Neuron (in vitro differentiated cells): Measurements from ENCODE around the gene FLT4.
"Not testable (repeated sequence)": the region's sequence is repeated elsewhere in the genome, so short reads cannot be mapped to it uniquely, and the experiment has no call there.

Experiments
- H2AFZ ChIP-seq: one replicate; pipeline ENCODE4 v1.6.1; 2013; ENCODE audit warnings: low read depth, mild to moderate bottlenecking, inconsistent platforms, low read length, moderate library complexity
- H3K27me3 ChIP-seq: one replicate; pipeline ENCODE4 v1.6.1; 2013; ENCODE audit warnings: low read length; ENCODE audit not compliant: insufficient read depth
- H3K36me3 ChIP-seq: one replicate; pipeline ENCODE4 v1.6.1; 2013; ENCODE audit warnings: low read length; ENCODE audit not compliant: insufficient read depth
- H3K4me1 ChIP-seq: one replicate; pipeline ENCODE4 v1.6.1; 2013; ENCODE audit warnings: low read length; ENCODE audit not compliant: insufficient read depth
- H3K4me3 ChIP-seq: 2 replicates; pipeline ENCODE4 v1.5.1; 2013; ENCODE audit warnings: mild to moderate bottlenecking, low read length, moderate library complexity
- H3K9me3 ChIP-seq: one replicate; pipeline ENCODE4 v1.6.1; 2013; ENCODE audit warnings: low read length

Gene FLT4

DNA sequence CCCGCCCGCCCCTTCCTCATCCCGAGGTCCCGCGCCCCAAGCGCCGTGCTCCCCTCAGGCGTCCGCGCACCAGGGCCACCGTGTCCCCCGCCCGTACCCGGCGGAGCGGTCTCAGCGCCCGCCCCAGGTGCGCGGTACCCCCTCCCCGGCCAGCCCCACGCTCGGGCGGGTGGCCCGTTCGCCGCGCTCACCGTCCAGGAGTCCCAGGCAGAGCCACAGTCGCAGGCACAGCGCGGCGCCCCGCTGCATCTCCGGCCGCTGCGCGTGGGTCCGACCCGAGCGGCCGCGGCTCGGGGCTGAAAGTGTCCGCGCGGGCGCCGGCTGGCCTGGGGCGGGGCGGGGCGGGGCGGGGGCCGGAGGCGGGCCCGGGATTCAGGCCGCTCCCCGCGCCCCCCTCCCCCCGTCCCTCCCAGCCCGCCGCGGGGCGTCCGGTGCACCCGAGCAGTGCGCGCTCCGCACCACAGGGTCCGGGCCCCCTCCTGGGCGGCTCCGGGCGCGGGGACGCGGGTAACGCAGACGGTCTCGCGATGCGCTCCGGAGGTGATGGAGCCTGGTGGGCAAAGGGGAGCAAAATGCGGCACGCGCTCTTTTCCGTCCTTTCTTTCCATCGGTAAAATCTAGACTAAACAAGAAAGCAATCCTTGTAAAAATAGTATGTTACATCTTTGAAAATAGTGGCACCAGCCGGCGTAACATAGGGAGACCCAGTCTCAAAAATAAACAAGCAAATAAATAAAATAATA lies at the start of gene FLT4:
FLT4 (minus strand) TSS at position 304 of the 743 bp plus-strand sequence; CDS start at position 249, 55 bp downstream.
- no peak within 1 kb of the TSS for H3K4me3 ChIP-seq
- H3K4me1 ChIP-seq: peaks cover 4% of the 10 kb centered on the region
- no peaks in the 10 kb centered on the region for H3K36me3 ChIP-seq
- peaks cover 81% of the 10 kb centered on the region for H3K27me3 ChIP-seq
- no peak within 1 kb of the TSS for H2AFZ ChIP-seq
- no peaks in the 10 kb centered on the region for H3K9me3 ChIP-seq

DNA sequence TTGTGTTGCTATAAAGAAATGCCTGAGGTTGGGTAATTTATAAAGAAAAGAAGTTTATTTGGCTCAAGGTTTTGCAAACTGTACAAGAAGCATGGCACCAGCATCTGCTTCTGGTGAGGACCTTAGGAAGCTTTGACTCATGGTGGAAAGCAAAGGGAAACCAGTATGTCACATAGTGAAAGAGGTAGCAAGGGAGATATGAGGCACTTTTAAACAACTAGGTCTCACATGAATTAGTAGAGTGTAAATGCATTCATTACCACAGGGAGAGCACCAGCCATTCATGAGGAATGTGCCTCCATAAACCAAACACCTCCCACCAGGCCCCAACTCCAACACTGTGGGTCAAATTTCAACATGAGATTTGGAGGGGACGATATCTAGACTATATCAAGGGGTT lies 49.6 kb upstream of the FLT4 start:
- H3K27me3 ChIP-seq: no peaks in the 10 kb centered on the region
- H3K36me3 ChIP-seq: no peaks in the 10 kb centered on the region
- no peaks in the 10 kb centered on the region for H3K9me3 ChIP-seq
- no peak overlapping the region for H3K4me3 ChIP-seq
- no peak overlapping the region for H2AFZ ChIP-seq
- H3K4me1 ChIP-seq: no peaks in the 10 kb centered on the region

DNA sequence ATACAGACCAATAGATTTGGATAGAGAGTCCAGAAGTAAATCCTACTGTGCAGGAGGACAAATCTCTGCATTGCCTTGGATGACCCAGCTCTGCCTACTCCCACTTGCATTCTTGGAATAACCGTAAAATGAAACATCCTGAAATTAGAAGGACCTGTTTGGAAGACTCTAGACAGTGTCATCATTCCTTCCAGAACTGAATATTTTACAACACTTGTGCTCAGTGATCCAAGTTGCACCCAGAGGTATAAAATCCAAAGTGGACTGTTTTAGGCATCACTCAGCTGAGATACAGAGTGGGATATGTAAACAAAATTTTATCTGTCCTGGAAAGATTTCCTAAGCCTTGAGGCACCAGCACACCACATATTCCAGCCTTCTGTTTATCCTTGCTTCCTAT lies 46.7 kb upstream of the FLT4 start:
- H3K27me3 ChIP-seq: peaks cover 6% of the 10 kb centered on the region
- no peak overlapping the region for H2AFZ ChIP-seq
- no peaks in the 10 kb centered on the region for H3K36me3 ChIP-seq
- no peaks in the 10 kb centered on the region for H3K9me3 ChIP-seq
- no peak overlapping the region for H3K4me3 ChIP-seq
- H3K4me1 ChIP-seq: no peaks in the 10 kb centered on the region

DNA sequence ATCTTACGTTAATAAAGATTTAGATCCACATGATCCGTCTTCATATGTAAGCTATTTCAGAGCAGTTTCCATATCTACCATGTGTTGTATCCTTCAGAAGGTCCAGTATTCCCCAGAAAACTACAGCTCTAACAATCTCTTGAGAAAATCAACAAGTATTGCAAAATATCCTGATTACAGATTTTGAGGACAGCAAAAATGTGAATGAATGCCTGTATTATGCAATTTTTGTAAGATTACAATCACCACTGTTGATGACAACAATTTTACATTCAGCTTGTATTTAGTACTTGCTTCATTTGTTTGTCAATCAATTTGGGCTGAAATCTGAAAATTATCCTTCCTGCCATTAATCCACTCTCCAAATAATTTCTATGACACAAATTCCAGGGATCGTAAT lies 43.0 kb upstream of the FLT4 start:
- no peak overlapping the region for H2AFZ ChIP-seq
- peaks cover 18% of the 10 kb centered on the region for H3K27me3 ChIP-seq
- no peaks in the 10 kb centered on the region for H3K4me1 ChIP-seq
- no peak overlapping the region for H3K4me3 ChIP-seq
- H3K36me3 ChIP-seq: no peaks in the 10 kb centered on the region
- H3K9me3 ChIP-seq: no peaks in the 10 kb centered on the region

DNA sequence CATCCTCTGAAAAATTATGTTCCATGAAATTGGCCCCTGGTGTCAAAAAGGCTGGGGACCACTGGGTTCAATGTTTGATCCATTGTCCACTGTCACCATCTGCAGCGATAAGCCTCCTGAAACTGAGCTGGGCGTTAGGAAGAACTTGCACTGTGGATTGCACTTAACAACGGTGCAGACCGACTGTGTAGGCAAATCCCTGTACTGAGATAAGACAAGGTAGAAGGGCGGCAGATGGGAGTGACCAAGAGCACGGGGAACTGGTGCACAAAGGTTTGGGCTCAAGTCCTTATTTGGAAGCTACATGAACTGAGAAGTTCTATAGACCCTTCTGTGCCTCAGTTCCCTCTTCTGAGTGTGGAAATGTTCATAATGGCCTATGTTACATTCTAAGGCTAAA lies 41.6 kb upstream of the FLT4 start:
- no peaks in the 10 kb centered on the region for H3K4me1 ChIP-seq
- H3K36me3 ChIP-seq: no peaks in the 10 kb centered on the region
- H3K27me3 ChIP-seq: peaks cover 18% of the 10 kb centered on the region
- no peaks in the 10 kb centered on the region for H3K9me3 ChIP-seq
- H3K4me3 ChIP-seq: no peak overlapping the region
- no peak overlapping the region for H2AFZ ChIP-seq

DNA sequence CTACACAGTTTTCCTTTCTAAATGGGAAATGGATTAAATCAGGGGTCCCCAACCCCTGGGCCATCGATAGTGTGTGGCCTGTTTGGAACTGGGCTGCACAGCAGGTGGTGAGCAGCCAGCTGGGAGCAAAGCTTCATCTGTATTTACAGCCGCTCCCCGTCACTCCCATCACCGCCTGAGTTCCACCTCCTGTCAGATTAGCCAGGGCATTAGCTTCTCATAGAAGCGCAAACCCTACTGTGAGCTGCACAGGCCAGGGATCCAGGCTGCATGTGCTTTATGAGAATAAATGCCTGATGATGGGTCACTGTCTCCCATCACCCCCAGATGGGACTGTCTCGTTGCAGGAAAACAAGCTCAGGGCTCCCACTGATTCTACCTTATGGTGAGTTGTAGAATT lies 41.2 kb upstream of the FLT4 start:
- H3K27me3 ChIP-seq: peaks cover 18% of the 10 kb centered on the region
- H2AFZ ChIP-seq: no peak overlapping the region
- H3K4me1 ChIP-seq: no peaks in the 10 kb centered on the region
- H3K4me3 ChIP-seq: no peak overlapping the region
- no peaks in the 10 kb centered on the region for H3K9me3 ChIP-seq
- H3K36me3 ChIP-seq: no peaks in the 10 kb centered on the region

DNA sequence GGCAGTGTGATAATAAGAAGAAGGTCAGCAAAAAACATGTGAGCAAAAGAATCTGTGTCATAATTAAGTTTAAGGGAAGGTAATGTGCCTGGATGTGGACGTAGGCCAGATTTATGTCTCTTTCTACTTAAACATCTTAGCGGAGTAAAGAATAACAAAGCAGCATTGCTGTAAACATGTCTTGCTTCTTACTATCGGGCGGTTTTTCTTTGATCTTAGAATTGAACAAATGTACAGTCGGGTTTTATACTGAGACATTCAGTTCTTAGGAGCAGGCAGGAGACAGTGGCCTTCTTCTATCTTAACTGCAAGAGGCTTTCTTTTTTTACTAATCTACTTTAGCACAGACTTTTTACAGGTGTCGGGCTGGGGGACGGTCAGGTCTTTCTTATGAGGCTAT lies 40.4 kb upstream of the FLT4 start:
- Histone ChIP-seq H3K4me1 (no peaks in the 10 kb centered on the region), H2AFZ (no peak overlapping the region), H3K27me3 (peaks cover 18% of the 10 kb centered on the region), H3K4me3 (no peak overlapping the region), H3K36me3 (no peaks in the 10 kb centered on the region), H3K9me3 (no peaks in the 10 kb centered on the region)

DNA sequence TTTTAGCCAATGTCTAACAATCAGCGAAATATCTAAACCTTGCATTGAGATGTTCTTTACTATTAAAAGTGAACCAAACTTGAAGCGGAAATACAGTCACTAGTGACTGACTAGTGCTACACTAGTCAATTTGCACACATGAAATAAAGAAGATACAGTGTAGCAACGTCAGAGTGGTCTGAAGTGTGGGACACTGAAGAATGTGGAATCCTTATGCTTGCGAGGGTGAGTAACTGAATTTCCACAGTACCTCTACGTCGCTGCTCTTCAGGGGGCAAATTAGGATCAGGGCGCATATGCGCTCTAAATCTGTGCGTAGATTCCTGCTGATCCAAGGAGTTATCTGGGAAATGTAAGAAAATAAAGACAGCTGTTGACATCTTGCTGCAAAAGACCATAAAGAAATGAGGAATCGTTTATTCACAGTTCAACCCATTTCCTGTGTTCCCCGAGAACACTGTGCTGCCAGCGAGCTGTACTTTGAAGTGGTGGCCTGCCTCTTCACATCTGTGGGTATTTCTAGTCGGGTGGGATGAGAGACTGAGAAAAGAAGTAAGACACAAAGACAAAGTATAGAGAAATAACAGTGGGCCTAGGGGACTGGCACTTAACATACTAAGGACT lies 39.8 kb upstream of the FLT4 start:
- Histone ChIP-seq H2AFZ (no peak overlapping the region), H3K4me1 (no peaks in the 10 kb centered on the region), H3K36me3 (no peaks in the 10 kb centered on the region), H3K9me3 (no peaks in the 10 kb centered on the region), H3K27me3 (peaks cover 23% of the 10 kb centered on the region), H3K4me3 (no peak overlapping the region)

DNA sequence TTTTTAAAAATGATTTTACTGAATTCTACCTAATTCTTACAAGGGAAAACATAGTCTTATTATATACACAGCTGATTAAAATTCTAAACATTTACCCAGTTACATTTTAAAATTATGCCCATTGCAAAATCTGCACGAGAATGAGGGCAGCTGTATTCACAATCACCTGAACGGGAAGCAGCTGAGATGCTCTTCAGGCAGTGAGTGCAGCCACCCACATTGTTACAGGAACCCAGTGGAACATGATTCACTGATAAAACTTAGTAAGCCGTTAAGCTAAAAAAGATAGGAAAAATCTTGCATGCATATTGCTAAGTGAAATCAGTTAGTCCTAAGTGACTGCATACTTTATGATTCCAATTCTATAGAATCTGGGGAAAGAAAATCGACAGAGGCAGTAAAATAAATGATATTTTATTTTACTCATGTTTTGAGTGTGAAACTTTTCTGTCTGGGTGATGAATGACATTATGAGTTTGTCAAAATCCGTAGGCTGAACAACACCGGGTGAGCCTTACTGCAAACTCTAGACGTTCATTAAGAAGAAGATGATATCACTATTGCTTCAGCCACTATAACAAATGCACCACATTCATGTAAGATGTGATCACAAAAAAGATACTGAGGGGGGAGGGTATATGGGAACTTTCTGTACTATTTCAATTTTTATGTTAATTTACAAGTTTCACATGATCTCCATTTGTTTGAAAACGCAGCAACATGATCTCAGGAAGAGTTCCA lies 39.1 kb upstream of the FLT4 start:
- H3K36me3 ChIP-seq: no peaks in the 10 kb centered on the region
- no peak overlapping the region for H2AFZ ChIP-seq
- H3K27me3 ChIP-seq: peaks cover 23% of the 10 kb centered on the region
- H3K9me3 ChIP-seq: no peaks in the 10 kb centered on the region
- H3K4me1 ChIP-seq: peaks cover 3% of the 10 kb centered on the region
- H3K4me3 ChIP-seq: no peak overlapping the region

DNA sequence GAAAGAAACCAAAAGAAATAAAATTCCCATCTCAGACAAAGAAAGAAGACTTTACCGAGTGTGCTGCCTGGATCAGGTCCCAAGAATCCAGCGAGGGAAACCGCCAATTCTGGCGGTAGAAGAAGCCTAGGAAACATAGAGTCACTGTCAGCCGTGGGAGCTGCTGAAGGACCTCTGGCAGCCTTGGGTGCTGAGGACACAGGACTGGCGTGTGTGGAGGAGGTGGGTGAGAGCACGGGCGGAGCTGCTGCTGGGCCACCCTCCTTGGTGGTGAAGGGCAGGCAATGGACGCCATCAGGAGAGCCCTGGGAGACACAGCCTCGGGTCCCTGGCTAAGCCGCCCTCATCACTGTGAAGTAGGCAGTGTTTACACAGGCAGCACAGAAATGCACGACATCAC lies 37.4 kb upstream of the FLT4 start:
- not testable (repeated sequence) for H3K4me1 ChIP-seq, H3K36me3 ChIP-seq, H3K9me3 ChIP-seq, H3K4me3 ChIP-seq, H2AFZ ChIP-seq
- peaks cover 21% of the 10 kb centered on the region for H3K27me3 ChIP-seq

DNA sequence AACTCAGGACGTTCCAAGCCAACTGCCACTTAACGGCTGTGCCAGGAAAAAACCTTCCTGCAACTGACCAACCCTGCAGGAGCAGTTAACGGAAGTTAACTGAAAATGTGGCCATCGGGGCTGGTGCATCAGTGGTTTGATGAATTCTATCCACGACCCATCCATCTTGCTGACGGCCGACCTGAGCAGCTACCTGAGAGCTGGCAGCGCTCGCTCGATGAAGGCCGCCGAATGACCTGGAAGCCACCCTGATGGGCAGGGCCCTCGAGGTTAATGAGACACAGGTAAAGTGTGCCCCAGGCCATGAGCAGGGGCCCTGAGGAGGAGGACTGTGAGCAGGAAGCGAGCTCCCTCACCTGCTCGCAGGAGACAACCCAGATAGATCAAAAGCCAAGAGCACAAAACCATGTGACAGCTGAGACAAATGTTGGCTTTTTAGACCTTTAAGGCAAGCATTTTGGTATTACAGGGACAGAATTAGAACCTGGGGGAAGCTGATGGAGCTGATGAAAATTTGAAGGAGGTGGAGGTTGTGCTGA lies 35.3 kb upstream of the FLT4 start:
- H3K9me3 ChIP-seq: peaks cover 1% of the 10 kb centered on the region
- H3K36me3 ChIP-seq: no peaks in the 10 kb centered on the region
- peaks cover 13% of the 10 kb centered on the region for H3K27me3 ChIP-seq
- H2AFZ ChIP-seq: no peak overlapping the region
- no peak overlapping the region for H3K4me3 ChIP-seq
- peaks cover 5% of the 10 kb centered on the region for H3K4me1 ChIP-seq

DNA sequence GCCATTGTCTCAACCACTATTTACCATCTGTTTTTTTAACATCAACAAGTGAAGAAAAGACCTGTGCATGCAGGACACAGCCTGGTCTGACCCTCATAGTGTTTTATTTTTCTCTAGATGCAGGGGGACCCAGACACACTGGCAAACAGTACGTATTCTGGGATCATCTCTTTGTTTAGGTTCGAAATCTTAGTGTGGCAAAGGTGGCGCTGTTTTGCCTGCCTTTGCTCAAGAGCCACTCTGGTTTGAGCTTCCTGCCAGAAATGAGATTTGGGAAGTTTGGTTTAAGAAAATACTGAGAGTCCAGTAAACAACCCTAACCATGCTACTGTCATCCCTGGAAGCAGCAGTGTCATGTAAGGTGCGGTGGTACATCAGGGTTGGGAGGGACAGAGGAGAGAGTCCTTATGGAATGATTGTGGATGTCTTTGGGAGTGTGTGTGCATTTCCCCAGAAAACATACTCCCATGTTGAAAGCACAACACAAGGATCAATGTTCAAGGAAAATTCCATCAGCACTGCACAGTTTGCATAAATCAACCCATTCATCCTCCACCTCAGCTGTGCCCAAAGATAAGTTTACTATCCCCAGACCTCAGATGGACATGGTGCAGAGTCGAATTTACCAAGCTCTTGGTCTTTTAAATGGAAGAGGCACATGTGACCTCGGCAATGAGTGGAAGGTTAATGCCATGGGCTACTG lies 34.0 kb upstream of the FLT4 start:
- Histone ChIP-seq H3K27me3 (peaks cover 7% of the 10 kb centered on the region), H3K4me3 (no peak overlapping the region), H3K36me3 (no peaks in the 10 kb centered on the region), H3K9me3 (peaks cover 4% of the 10 kb centered on the region), H2AFZ (no peak overlapping the region), H3K4me1 (peaks cover 5% of the 10 kb centered on the region)

DNA sequence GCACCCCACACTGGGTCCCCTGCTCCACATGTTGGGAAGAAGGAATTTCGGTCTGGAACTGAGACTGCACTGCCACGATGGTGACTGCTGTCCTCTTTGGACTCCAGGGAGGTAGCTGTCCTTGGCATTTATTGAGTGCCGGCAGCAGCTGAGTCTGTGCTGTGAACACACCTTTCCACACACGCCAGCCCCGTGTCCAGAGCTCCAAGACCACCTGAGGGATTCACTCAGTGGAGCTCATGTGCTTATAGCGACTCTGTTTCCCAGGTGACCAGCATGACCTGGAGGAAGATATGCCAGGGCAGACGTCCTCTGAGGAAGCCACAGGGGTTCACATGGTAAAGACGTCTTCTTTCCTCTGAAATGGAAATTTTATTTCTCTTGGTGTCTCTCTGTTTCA lies 33.2 kb upstream of the FLT4 start:
- H3K27me3 ChIP-seq: peaks cover 7% of the 10 kb centered on the region
- H3K4me3 ChIP-seq: no peak overlapping the region
- peaks cover 4% of the 10 kb centered on the region for H3K9me3 ChIP-seq
- H2AFZ ChIP-seq: no peak overlapping the region
- H3K36me3 ChIP-seq: no peaks in the 10 kb centered on the region
- H3K4me1 ChIP-seq: peaks cover 5% of the 10 kb centered on the region
